GM12891 (cell line): ENCODE results near the gene HOXD13.

ENCODE experiments used
- DNase-seq: peaks from one replicate; pipeline ENCODE4 v3.0.0; 2011; ENCODE audit warnings: low spot score; ENCODE audit not compliant: insufficient read length
- FAIRE-seq: peaks from 2 replicates; lab custom pipeline; 2011; peaks lifted over from hg19 to GRCh38; lab: Jason Lieb, UNC
- PAX5 ChIP-seq: IDR thresholded peaks from 2 replicates; pipeline ENCODE4 v1.6.1; 2011; ENCODE audit warnings: low read length, moderate library complexity, mild to moderate bottlenecking; ENCODE audit not compliant: insufficient read depth, severe bottlenecking
- POLR2A ChIP-seq: IDR thresholded peaks from 2 replicates; pipeline ENCODE4 v1.6.1; 2011; ENCODE audit warnings: low read depth, low read length, control low read depth
- POLR2AphosphoS5 ChIP-seq: IDR thresholded peaks from 2 replicates; pipeline ENCODE4 v1.6.1; 2011; ENCODE audit warnings: low read depth, low read length, control low read depth
- POU2F2 ChIP-seq: IDR thresholded peaks from 2 replicates; pipeline ENCODE4 v1.6.1; 2011; ENCODE audit warnings: low read depth, mild to moderate bottlenecking, control low read depth, low read length, moderate library complexity
- SPI1 ChIP-seq: IDR thresholded peaks from 2 replicates; pipeline ENCODE4 v1.6.1; 2011; ENCODE audit warnings: low read depth, low read length, control low read depth
- TAF1 ChIP-seq: IDR thresholded peaks from 2 replicates; pipeline ENCODE4 v1.6.1; 2011; ENCODE audit warnings: low read depth, low read length, control low read depth

Gene HOXD13

DNA sequence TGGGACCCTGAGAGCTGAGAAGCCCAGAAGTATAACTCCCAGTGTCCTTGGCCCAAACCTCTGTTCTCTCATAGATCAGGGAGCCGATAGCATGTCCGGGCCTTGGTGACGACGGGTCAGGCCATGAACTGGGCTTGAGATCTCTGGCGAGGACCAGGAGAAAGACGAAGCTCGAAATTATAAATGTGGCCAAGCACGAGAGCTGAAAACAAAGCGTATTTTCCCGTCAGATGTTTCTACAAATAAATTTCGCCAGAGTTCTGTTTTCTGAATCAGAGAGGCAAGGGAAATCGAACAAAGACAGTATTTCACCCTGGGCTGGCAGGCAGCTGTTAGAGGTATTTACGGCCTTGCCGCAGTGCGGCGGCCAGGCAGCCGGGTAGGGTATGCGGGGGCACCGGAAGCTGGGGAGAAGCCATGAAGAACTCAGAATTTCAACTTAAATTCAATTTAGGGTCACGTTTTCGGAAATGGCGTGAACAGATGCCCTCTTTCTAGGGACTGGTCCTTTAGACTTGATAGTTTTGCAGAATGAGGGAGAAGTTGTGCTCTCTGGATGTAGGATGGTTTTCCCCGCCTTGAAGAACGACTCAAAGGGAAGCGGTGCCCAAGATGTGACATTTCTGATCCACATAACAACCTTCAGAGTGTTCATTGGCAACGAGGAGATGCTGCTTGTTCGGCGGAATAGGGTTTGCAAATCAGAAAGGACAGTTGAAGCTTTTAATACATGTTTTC is 46.6 kb downstream of the HOXD13 start:
- TF ChIP-seq PAX5 = no peak
- TF ChIP-seq TAF1 = no peak
- TF ChIP-seq POU2F2 = no peak
- no peak for TF ChIP-seq POLR2AphosphoS5
- no peak for TF ChIP-seq POLR2A
- TF ChIP-seq SPI1 = no peak
- DNase-seq = no peak
- no peak for FAIRE-seq

DNA sequence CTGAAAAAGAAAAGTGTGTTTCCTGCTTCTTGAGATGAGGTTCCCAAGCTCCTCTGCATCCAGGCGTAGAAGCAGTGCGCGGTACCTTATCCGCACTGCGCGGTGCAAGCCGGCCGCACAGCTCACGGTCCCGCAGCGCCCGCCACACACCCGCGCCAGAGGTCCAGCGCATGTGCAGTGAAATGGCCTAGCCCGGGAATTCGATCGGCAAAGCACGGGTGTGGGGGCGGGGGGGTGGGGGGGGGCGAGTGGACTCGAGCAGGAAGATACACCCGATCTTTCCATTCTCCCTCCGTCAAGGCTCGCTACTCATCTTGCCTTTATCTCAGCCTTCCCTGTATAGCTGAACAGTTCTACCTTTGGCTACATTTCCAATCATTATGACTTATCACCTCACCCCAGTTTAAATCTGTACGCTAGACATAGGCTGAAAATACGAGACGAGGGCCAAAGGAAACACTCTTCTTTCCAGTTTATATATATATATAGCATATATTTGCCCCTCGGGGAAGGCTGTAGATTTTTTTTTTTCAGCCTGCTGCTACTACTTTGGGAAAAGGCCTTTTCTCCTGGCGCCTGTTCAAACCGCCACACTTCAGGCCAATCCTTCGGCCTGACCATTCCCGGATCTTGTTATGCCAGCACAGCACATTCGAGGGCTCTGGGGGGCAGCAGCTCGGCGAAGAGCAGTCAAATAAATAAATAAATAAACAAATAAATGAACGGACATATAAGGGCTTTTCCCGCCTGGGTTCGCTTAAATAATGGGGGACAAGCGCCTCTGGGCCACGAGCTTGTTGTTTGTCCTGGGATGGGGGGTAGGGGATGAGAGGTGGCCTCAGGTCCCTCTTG is 47.4 kb downstream of the HOXD13 start:
- DNase-seq (no peak), FAIRE-seq (no peak)
- TF ChIP-seq TAF1 = no peak
- no peak for TF ChIP-seq POU2F2
- TF ChIP-seq POLR2A = no peak
- no peak for TF ChIP-seq SPI1
- no peak for TF ChIP-seq POLR2AphosphoS5
- no peak for TF ChIP-seq PAX5

DNA sequence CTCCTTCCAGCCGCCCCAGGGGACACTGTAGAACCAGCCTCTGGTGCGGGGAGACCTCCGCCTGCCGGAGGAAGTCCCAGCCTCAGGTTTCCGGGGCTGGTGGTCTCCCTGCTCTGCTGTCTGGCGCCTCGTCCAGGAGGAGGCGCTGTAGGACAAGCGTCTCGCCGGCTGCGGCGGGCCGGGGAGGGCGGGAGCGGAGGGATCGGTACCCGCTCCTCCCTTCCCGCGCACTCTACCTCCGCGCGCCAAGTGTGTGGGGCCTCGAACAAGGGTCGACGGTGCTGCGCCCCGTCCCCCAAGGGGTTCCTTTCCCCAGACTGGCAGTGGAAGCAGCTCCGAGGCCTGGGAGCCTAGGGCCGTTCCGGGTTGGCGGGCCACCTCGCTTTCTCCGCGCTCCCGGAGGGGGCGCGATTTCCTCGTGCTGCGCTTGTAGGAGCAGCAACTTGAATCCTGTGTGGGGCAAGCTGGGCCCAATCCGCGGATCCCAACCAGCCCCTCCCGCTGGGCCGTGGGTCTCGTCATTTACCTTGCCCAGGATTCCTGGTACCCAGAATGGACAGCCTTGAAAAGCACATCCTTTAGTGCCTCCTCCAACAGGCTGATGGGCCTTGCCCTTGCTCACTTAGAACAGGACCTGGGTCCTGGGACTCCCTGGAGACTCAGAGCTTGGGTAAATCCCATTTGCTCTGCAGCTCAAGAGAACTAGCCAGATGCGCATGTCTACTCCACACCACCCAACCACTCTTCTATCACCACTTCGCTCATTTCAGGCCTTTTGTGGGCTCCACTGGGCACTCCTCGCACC is 48.2 kb downstream of the HOXD13 start:
- FAIRE-seq (peak; percentile 89), DNase-seq (peak; percentile 95)
- TF ChIP-seq POLR2A (no peak), POU2F2 (no peak), TAF1 (no peak), PAX5 (no peak), SPI1 (no peak), POLR2AphosphoS5 (no peak)

DNA sequence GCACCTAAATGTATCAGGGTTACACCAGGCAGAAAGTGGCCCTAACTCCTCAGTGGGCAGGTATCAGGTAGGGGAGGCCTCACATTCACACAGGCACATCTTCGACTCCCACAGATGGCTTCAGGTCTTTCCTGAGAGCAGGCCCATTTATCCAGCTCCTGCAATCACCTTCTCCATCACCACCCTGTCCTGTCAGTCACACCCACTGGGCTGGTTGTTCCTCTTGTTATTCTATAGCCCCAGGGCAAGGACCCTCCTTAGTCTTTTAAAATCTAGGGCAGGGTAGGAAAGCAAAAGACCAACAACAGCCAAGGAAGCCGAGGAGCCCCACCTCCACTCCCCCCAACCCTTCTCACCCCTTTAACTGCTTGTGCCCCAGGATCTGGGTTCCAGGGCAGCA is 49.8 kb downstream of the HOXD13 start:
- TF ChIP-seq TAF1 (no peak), POLR2AphosphoS5 (no peak), SPI1 (no peak), PAX5 (no peak), POU2F2 (no peak), POLR2A (no peak)
- DNase-seq (no peak), FAIRE-seq (no peak)
